HAP-1 (cell line): ENCODE data around the gene TRIM77.
"Not testable (repeated sequence)": the region's sequence is repeated elsewhere in the genome, so short reads cannot be mapped to it uniquely, and the experiment has no call there.

Source experiments
- DNase-seq, 2 experiments: peaks; one replicate each; pipeline ENCODE4 v3.0.0-alpha.2; 2016 to 2020; ENCODE audit warnings: low spot score in 2 of 2
- H3K27me3 ChIP-seq: fragments of 250-450 bp; sonication (Bioruptor Pico); 2 replicates; pipeline ENCODE4 v1.5.1; 2020; ENCODE audit warnings: low read depth, mild to moderate bottlenecking, moderate library complexity
- H3K36me3 ChIP-seq: fragments of 250-450 bp; sonication (Bioruptor Pico); replicated peaks from 2 replicates; pipeline ENCODE4 v1.5.1; 2020; ENCODE audit warnings: mild to moderate bottlenecking
- H3K4me1 ChIP-seq: fragments of 250-450 bp; sonication (Bioruptor Pico); 2 replicates; pipeline ENCODE4 v1.5.1; 2020; ENCODE audit warnings: mild to moderate bottlenecking
- H3K4me3 ChIP-seq: fragments of 250-450 bp; sonication (Bioruptor Pico); 2 replicates; pipeline ENCODE4 v1.5.1; 2020; ENCODE audit warnings: mild to moderate bottlenecking, moderate library complexity
- H3K9me3 ChIP-seq: fragments of 250-450 bp; sonication (Bioruptor Pico); 2 replicates; pipeline ENCODE4 v1.5.1; 2020; ENCODE audit warnings: mild to moderate bottlenecking, moderate library complexity
- in situ Hi-C: fragments of 300-500 bp; cut with MboI; formaldehyde crosslinking; loops from 3 replicates; pipeline ENCODE4 v1.14.3; 2020; ENCODE audit warnings: low sequenced_read_pairs, inconsistent platforms, mixed read lengths

Gene TRIM77

GRCh38 chr11:89709999-89710398, at the start of gene TRIM77:
Gene TRIM77 (plus strand): TSS chr11:89710299. CDS start chr11:89710299, 0 bp downstream.
- H3K9me3 ChIP-seq, H3K4me1 ChIP-seq, H3K36me3 ChIP-seq, H3K4me3 ChIP-seq, in situ Hi-C loops, H3K27me3 ChIP-seq, DNase-seq: not testable (repeated sequence)

- H3K4me1 ChIP-seq = no peaks in the 10 kb centered on the region
- H3K27me3 ChIP-seq = no peaks in the 10 kb centered on the region
- no peak overlapping the region for H3K4me3 ChIP-seq
- DNase-seq = no peak
- in situ Hi-C loops = no loop called here
- H3K36me3 ChIP-seq = no peaks in the 10 kb centered on the region
- no peaks in the 10 kb centered on the region for H3K9me3 ChIP-seq
Measured at GRCh38 chr11:89667001-89667400, 43.1 kb upstream of the TRIM77 start.

- in situ Hi-C loops, H3K9me3 ChIP-seq, H3K4me1 ChIP-seq, H3K36me3 ChIP-seq, H3K4me3 ChIP-seq, DNase-seq, H3K27me3 ChIP-seq: not testable (repeated sequence)
Measured at GRCh38 chr11:89668158-89668557, 41.9 kb upstream of the TRIM77 start.

GRCh38 chr11:89669586-89669985, 40.5 kb upstream of the TRIM77 start:
- H3K36me3 ChIP-seq, H3K4me1 ChIP-seq, H3K27me3 ChIP-seq, DNase-seq, in situ Hi-C loops, H3K9me3 ChIP-seq, H3K4me3 ChIP-seq: not testable (repeated sequence)

- DNase-seq, H3K4me1 ChIP-seq, H3K36me3 ChIP-seq, in situ Hi-C loops, H3K9me3 ChIP-seq, H3K4me3 ChIP-seq, H3K27me3 ChIP-seq: not testable (repeated sequence)
Measured at GRCh38 chr11:89669993-89670669, 40.0 kb upstream of the TRIM77 start.

- H3K27me3 ChIP-seq, H3K36me3 ChIP-seq, DNase-seq, in situ Hi-C loops, H3K9me3 ChIP-seq, H3K4me3 ChIP-seq, H3K4me1 ChIP-seq: not testable (repeated sequence)
Measured at GRCh38 chr11:89672547-89672946, 37.6 kb upstream of the TRIM77 start.

- H3K27me3 ChIP-seq, DNase-seq, H3K36me3 ChIP-seq, H3K4me1 ChIP-seq, H3K4me3 ChIP-seq, H3K9me3 ChIP-seq, in situ Hi-C loops: not testable (repeated sequence)
Measured at GRCh38 chr11:89673380-89673779, 36.7 kb upstream of the TRIM77 start.

- H3K9me3 ChIP-seq, in situ Hi-C loops, H3K27me3 ChIP-seq, H3K4me1 ChIP-seq, H3K36me3 ChIP-seq, DNase-seq, H3K4me3 ChIP-seq: not testable (repeated sequence)
Measured at GRCh38 chr11:89675383-89675782, 34.7 kb upstream of the TRIM77 start.

GRCh38 chr11:89675948-89676347, 34.2 kb upstream of the TRIM77 start:
- H3K27me3 ChIP-seq, H3K9me3 ChIP-seq, H3K4me3 ChIP-seq, DNase-seq, H3K36me3 ChIP-seq, H3K4me1 ChIP-seq, in situ Hi-C loops: not testable (repeated sequence)

- H3K27me3 ChIP-seq, H3K36me3 ChIP-seq, H3K4me3 ChIP-seq, DNase-seq, H3K4me1 ChIP-seq, in situ Hi-C loops, H3K9me3 ChIP-seq: not testable (repeated sequence)
Measured at GRCh38 chr11:89707080-89707479, 3.0 kb upstream of the TRIM77 start.

- H3K36me3 ChIP-seq, in situ Hi-C loops, H3K4me1 ChIP-seq, H3K4me3 ChIP-seq, H3K9me3 ChIP-seq, DNase-seq, H3K27me3 ChIP-seq: not testable (repeated sequence)
Measured at GRCh38 chr11:89724866-89725498, 14.9 kb downstream of the TRIM77 start.

GRCh38 chr11:89730215-89730614, 20.1 kb downstream of the TRIM77 start:
- in situ Hi-C loops, H3K4me3 ChIP-seq, H3K27me3 ChIP-seq: not testable (repeated sequence)

GRCh38 chr11:89736566-89736965, 26.5 kb downstream of the TRIM77 start:
- Histone ChIP-seq H3K4me3 (no peak overlapping the region), H3K9me3 (no peaks in the 10 kb centered on the region), H3K36me3 (no peaks in the 10 kb centered on the region), H3K4me1 (no peaks in the 10 kb centered on the region), H3K27me3 (no peaks in the 10 kb centered on the region)
- no peak for DNase-seq
- in situ Hi-C loops = no loop called here

More at GRCh38 chr11:89730215-89730614, 20.1 kb downstream of the TRIM77 start:
- not testable (repeated sequence) for H3K36me3 ChIP-seq, DNase-seq, H3K4me1 ChIP-seq, H3K9me3 ChIP-seq

GRCh38 chr11:89737116-89737515, 27.0 kb downstream of the TRIM77 start:
- Histone ChIP-seq H3K4me3 (no peak overlapping the region), H3K4me1 (no peaks in the 10 kb centered on the region), H3K27me3 (no peaks in the 10 kb centered on the region), H3K9me3 (no peaks in the 10 kb centered on the region), H3K36me3 (no peaks in the 10 kb centered on the region)
- in situ Hi-C loops = no loop called here
- DNase-seq = no peak

GRCh38 chr11:89741406-89741805, 31.3 kb downstream of the TRIM77 start:
- in situ Hi-C loops, H3K27me3 ChIP-seq, H3K9me3 ChIP-seq, H3K36me3 ChIP-seq, H3K4me3 ChIP-seq, DNase-seq, H3K4me1 ChIP-seq: not testable (repeated sequence)
